ENCODE measurements around the gene HNF4A. TPM values are rescaled to one million over a fixed set of nuclear protein-coding genes. Genes with fewer than 3 reads are reported as not detected.

Gene HNF4A
- total RNA-seq, 1 experiment from 2014 or later = 0.15 TPM

DNA sequence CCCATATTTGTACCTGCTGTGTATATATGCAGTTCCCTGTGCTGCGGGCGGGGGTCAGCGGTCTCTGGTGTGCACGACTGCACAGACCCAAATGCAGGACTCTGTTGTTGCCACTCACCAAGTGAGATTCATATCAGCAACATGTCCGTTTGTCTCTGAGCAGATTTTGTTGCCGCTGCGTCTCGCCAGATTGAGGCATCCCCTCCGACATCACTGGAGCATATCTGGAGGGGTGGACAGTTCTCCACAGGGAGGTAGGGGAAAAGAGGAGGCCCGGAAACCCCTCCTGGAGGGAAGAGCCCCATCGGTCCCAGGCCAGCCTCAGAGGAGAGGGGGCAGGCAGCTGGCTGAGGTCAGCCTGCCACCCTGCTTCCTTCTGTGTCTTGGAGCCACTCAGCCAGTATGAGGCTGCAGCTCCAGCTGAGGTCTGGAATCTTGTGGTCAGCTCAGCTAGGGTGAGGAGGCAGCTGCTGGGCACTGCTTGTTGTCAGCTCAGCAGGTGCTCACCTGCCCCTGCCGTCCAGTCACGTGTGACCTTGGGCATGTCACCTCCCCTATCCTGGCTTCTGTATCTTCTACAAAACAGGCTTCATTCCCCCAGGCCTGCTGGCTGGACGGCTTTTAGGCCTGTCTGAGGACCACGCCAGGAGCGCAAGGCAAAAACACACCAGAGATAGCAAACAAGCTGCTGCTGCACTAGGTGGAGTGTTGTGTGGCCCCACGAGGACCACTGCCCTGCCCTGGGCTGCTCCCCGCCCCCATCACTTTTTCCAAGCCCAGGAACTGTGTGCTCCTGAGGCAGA lies 47.1 kb downstream of the HNF4A start:
- Mint-ChIP-seq H3K36me3 (no peaks in the 10 kb centered on the region), H3K4me3 (no peak overlapping the region), H3K4me1 (no peaks in the 10 kb centered on the region), H3K27me3 (ENCODE audit: low read depth) (no peaks in the 10 kb centered on the region), H3K9me3 (peaks cover 7% of the 10 kb centered on the region), H3K27ac (no peak overlapping the region)
- POLR2A ChIA-PET = no interaction called here
- ATAC-seq (no peak), DNase-seq (ENCODE audit: low spot score) (no peak)
- TF ChIP-seq ZNF232 (CRISPR knock-in tag; IDR thresholded peaks at IDR 0.05) = no peak
- TF ChIP-seq ZNF121 (CRISPR knock-in tag; IDR thresholded peaks at IDR 0.05) = no peak
- TF ChIP-seq, protein P1, sequence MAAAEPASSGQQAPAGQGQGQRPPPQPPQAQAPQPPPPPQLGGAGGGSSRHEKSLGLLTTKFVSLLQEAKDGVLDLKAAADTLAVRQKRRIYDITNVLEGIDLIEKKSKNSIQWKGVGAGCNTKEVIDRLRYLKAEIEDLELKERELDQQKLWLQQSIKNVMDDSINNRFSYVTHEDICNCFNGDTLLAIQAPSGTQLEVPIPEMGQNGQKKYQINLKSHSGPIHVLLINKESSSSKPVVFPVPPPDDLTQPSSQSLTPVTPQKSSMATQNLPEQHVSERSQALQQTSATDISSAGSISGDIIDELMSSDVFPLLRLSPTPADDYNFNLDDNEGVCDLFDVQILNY (CRISPR knock-in tag; IDR thresholded peaks at IDR 0.05) = no peak
- TF ChIP-seq, protein P2, sequence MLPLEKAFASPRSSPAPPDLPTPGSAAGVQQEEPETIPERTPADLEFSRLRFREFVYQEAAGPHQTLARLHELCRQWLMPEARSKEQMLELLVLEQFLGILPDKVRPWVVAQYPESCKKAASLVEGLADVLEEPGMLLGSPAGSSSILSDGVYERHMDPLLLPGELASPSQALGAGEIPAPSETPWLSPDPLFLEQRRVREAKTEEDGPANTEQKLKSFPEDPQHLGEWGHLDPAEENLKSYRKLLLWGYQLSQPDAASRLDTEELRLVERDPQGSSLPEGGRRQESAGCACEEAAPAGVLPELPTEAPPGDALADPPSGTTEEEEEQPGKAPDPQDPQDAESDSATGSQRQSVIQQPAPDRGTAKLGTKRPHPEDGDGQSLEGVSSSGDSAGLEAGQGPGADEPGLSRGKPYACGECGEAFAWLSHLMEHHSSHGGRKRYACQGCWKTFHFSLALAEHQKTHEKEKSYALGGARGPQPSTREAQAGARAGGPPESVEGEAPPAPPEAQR (CRISPR knock-in tag; IDR thresholded peaks at IDR 0.05) = no peak
- TF ChIP-seq ZMAT4 (CRISPR knock-in tag; IDR thresholded peaks at IDR 0.05) = no peak
- TF ChIP-seq SMAD4 (CRISPR knock-in tag; IDR thresholded peaks at IDR 0.05) = no peak
- no peak for TF ChIP-seq EMX1 (CRISPR knock-in tag; IDR thresholded peaks at IDR 0.05)
- no peak for TF ChIP-seq FOXP1 (CRISPR knock-in tag; IDR thresholded peaks at IDR 0.05; ENCODE audit: borderline replicate concordance)
- TF ChIP-seq MLX (CRISPR knock-in tag; IDR thresholded peaks at IDR 0.05) = no peak
- no peak for TF ChIP-seq ZNF317 (CRISPR knock-in tag; IDR thresholded peaks at IDR 0.05; ENCODE audit: borderline replicate concordance, low read depth)
- TF ChIP-seq HMGA2 (CRISPR knock-in tag; IDR thresholded peaks at IDR 0.05) = no peak
- TF ChIP-seq, protein P3, sequence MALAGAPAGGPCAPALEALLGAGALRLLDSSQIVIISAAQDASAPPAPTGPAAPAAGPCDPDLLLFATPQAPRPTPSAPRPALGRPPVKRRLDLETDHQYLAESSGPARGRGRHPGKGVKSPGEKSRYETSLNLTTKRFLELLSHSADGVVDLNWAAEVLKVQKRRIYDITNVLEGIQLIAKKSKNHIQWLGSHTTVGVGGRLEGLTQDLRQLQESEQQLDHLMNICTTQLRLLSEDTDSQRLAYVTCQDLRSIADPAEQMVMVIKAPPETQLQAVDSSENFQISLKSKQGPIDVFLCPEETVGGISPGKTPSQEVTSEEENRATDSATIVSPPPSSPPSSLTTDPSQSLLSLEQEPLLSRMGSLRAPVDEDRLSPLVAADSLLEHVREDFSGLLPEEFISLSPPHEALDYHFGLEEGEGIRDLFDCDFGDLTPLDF (CRISPR knock-in tag; IDR thresholded peaks at IDR 0.05) = no peak
- no peak for TF ChIP-seq ZNF138 (CRISPR knock-in tag; conservative IDR thresholded peaks at IDR 0.05)
- TF ChIP-seq NFE2L1 (CRISPR knock-in tag; IDR thresholded peaks at IDR 0.05) = no peak
- TF ChIP-seq PRRX2 (CRISPR knock-in tag; IDR thresholded peaks at IDR 0.05) = no peak
- TF ChIP-seq NR1H2 (CRISPR knock-in tag; IDR thresholded peaks at IDR 0.05) = no peak
- CTCF ChIA-PET = no interaction called here

DNA sequence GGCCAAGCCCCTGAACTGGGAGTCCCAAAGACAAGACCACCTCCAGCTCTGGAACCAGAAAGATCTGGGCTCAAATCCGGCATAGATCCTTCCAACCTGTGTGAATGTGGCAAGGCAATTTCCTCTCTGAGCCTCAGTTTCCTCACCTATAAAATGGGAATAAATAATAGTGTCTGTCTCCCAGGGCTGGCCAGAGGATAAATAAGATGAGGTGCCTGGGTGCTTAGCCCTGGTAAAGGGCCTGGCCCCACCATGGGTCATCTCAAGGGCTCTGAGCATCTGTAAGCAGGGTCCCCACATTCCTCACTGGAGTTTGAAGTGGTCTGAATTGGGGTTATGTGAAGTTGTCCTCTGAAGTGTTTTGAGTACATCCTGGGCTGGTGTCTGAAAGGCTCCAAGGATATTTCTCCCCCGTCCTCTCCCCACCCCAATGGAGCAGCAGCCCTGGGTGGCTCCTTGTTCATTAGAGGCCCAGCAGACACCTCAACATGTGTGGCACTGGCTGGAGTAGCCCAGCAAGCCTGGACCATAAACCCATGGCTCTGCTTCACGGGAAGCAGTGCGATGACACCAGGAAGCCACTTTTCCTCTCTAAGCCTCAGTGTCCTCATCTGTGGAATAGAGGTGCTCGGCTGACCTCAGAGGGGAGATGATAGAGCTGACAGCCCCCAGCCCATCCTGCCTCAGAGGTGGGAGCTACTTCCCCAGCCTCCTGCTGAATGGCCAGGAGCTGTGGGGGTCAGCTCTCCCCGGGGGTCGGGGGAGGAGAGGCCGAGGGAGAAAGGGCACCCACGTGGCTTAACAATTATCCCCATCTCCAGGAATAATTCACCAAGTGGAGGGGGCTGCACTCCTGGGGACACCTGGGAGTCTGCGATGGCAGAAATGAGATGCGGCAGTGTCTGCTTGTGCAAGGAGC lies 48.0 kb downstream of the HNF4A start:
- ChIA-PET POLR2A (no interaction called here), CTCF (no interaction called here)
- no peaks in the 10 kb centered on the region for H3K27me3 Mint-ChIP-seq (ENCODE audit: low read depth)
- no peak overlapping the region for H3K27ac Mint-ChIP-seq
- no peaks in the 10 kb centered on the region for H3K4me1 Mint-ChIP-seq
- ATAC-seq (no peak), DNase-seq (ENCODE audit: low spot score) (no peak)
- H3K9me3 Mint-ChIP-seq = peaks cover 7% of the 10 kb centered on the region
- no peaks in the 10 kb centered on the region for H3K36me3 Mint-ChIP-seq
- no peak overlapping the region for H3K4me3 Mint-ChIP-seq
- TF ChIP-seq FOXK1 (CRISPR knock-in tag; IDR thresholded peaks at IDR 0.05) = no peak
- no peak for TF ChIP-seq ZMAT4 (CRISPR knock-in tag; IDR thresholded peaks at IDR 0.05)
- no peak for TF ChIP-seq CREM (CRISPR knock-in tag; IDR thresholded peaks at IDR 0.05)
- TF ChIP-seq ELF4 (CRISPR knock-in tag; IDR thresholded peaks at IDR 0.05; ENCODE audit: low read depth) = no peak
- TF ChIP-seq EMX1 (CRISPR knock-in tag; IDR thresholded peaks at IDR 0.05) = no peak
- TF ChIP-seq ZNF121 (CRISPR knock-in tag; IDR thresholded peaks at IDR 0.05) = no peak
- TF ChIP-seq FOXP1 (CRISPR knock-in tag; IDR thresholded peaks at IDR 0.05; ENCODE audit: borderline replicate concordance) = no peak
- no peak for TF ChIP-seq ZNF671 (CRISPR knock-in tag; IDR thresholded peaks at IDR 0.05)
- no peak for TF ChIP-seq NR2C2 (CRISPR knock-in tag; IDR thresholded peaks at IDR 0.05)
- TF ChIP-seq ETV6 (CRISPR knock-in tag; IDR thresholded peaks at IDR 0.05) = no peak
- no peak for TF ChIP-seq ZNF425 (CRISPR knock-in tag; conservative IDR thresholded peaks at IDR 0.05)
